SK-N-SH (cell line): ENCODE measurements around the gene PAX2. TPM values are rescaled to one million over a fixed set of nuclear protein-coding genes. Genes with fewer than 3 reads are reported as not detected.

Source experiments
- CTCF ChIA-PET: fragments of 300-600, 350-600 bp; formaldehyde crosslinking; extraction: SDS; loops from one replicate; lab custom pipeline; 2021; lab: Yijun Ruan, JAX
- POLR2A ChIA-PET: fragments of 350-600 bp; sonication (Branson Sonifier 250); formaldehyde crosslinking; extraction: SDS; loops from one replicate; lab custom pipeline; 2020; ENCODE audit warnings: antibody characterized with exemption, inconsistent platforms; lab: Yijun Ruan, JAX
- DNase-seq: peaks from one replicate; pipeline ENCODE4 v3.0.0; 2012
- H2AFZ ChIP-seq: fragments of 200-600 bp; sonication (generic); 2 replicates; pipeline ENCODE4 v1.8.1; 2016; ENCODE audit warnings: antibody characterized with exemption, mild to moderate bottlenecking, low read depth
- H3F3A ChIP-seq: fragments of 200-600 bp; sonication (generic); replicated peaks from 2 replicates; pipeline ENCODE3; 2016; ENCODE audit warnings: antibody characterized with exemption, mild to moderate bottlenecking; ENCODE audit not compliant: insufficient read depth
- H3K27ac ChIP-seq, 2 experiments: fragments of 200-500 bp in 1 of 2; fragments of 200-600 bp in 1 of 2; sonication (Bioruptor generic) in 1 of 2; sonication (generic), shearing (Covaris generic) in 1 of 2; 2 replicates each; pipeline versions ENCODE4 v1.5.1 to v1.6.1; 2014 to 2016; ENCODE audit warnings: low read depth in 2 of 2, inconsistent platforms in 1 of 2, low read length in 1 of 2, mild to moderate bottlenecking in 1 of 2, mixed read lengths in 1 of 2
- H3K27me3 ChIP-seq: fragments of 200-600 bp; sonication (generic), shearing (Covaris generic); 2 replicates; pipeline ENCODE4 v1.6.1; 2016; ENCODE audit warnings: mixed run types; ENCODE audit not compliant: insufficient read depth
- H3K36me3 ChIP-seq, 2 experiments: fragments of 200-500 bp in 1 of 2; fragments of 200-600 bp in 1 of 2; sonication (Bioruptor generic) in 1 of 2; sonication (generic) in 1 of 2; replicated peaks in 1 of 2; 2 replicates each; pipeline versions ENCODE3 to v1.5.1; 2014 to 2016; ENCODE audit warnings: low read length in 1 of 2, mild to moderate bottlenecking in 1 of 2; ENCODE audit not compliant: insufficient read depth in 2 of 2, control insufficient read depth in 1 of 2
- H3K4me1 ChIP-seq, 2 experiments: fragments of 200-500 bp in 1 of 2; fragments of 200-600 bp in 1 of 2; sonication (Bioruptor generic) in 1 of 2; sonication (generic), shearing (Covaris generic) in 1 of 2; 2 replicates each; pipeline versions ENCODE4 v1.5.1 to v1.6.1; 2014 to 2016; ENCODE audit warnings: low read depth in 1 of 2, low read length in 1 of 2, mixed run types in 1 of 2; ENCODE audit not compliant: insufficient read depth in 2 of 2, control insufficient read depth in 1 of 2
- H3K4me2 ChIP-seq: fragments of 200-600 bp; sonication (generic), shearing (Covaris generic); 2 replicates; pipeline ENCODE4 v1.6.1; 2017; ENCODE audit warnings: mixed run types
- H3K4me3 ChIP-seq, 2 experiments: fragments of 200-500 bp in 1 of 2; fragments of 200-600 bp in 1 of 2; sonication (Bioruptor generic) in 1 of 2; sonication (generic), shearing (Covaris generic) in 1 of 2; 2 replicates each; pipeline versions ENCODE4 v1.5.1 to v1.8.1; 2014 to 2016; ENCODE audit warnings: low read depth in 2 of 2, inconsistent platforms in 1 of 2, low read length in 1 of 2, mild to moderate bottlenecking in 1 of 2, mixed read lengths in 1 of 2, moderate library complexity in 1 of 2
- H3K79me2 ChIP-seq: fragments of 200-600 bp; sonication (generic); 2 replicates; pipeline ENCODE4 v1.8.1; 2017; ENCODE audit warnings: mild to moderate bottlenecking; ENCODE audit not compliant: insufficient read depth
- H3K9ac ChIP-seq: fragments of 200-600 bp; sonication (generic); 2 replicates; pipeline ENCODE4 v1.6.1; 2017; ENCODE audit warnings: mixed run types
- H3K9me2 ChIP-seq: fragments of 200-600 bp; sonication (generic); 2 replicates; pipeline ENCODE4 v1.6.1; 2017; ENCODE audit warnings: mixed run types
- H3K9me3 ChIP-seq: fragments of 200-600 bp; sonication (generic); 2 replicates; pipeline ENCODE4 v1.6.1; 2017; ENCODE audit warnings: mixed run types, mild to moderate bottlenecking, moderate library complexity
- H4K20me1 ChIP-seq: fragments of 200-600 bp; sonication (generic); 2 replicates; pipeline ENCODE4 v1.6.1; 2017; ENCODE audit warnings: mild to moderate bottlenecking, mixed run types; ENCODE audit not compliant: insufficient read depth
- EZH2phosphoT487 ChIP-seq: fragments of 200-600 bp; sonication (generic); IDR thresholded peaks from 2 replicates; pipeline ENCODE4 v1.6.1; 2017; ENCODE audit warnings: low read depth, mixed run types, mild to moderate bottlenecking, antibody characterized with exemption, moderate library complexity, borderline replicate concordance
- FOXJ3 ChIP-seq: sonication (generic); formaldehyde crosslinking; IDR thresholded peaks from 2 replicates; pipeline ENCODE4 v1.5.1; 2020; ENCODE audit warnings: mild to moderate bottlenecking, missing genetic modification reagents
- GABPA ChIP-seq: IDR thresholded peaks from 2 replicates; pipeline ENCODE4 v1.4.0; 2012; ENCODE audit warnings: low read depth, mild to moderate bottlenecking
- GATA2 ChIP-seq: sonication (generic); formaldehyde crosslinking; IDR thresholded peaks from 2 replicates; pipeline ENCODE4 v1.5.0; 2020; ENCODE audit warnings: mild to moderate bottlenecking, missing genetic modification reagents
- MEF2A ChIP-seq: IDR thresholded peaks from 2 replicates; pipeline ENCODE4 v1.4.0; 2012; ENCODE audit warnings: low read depth, borderline replicate concordance
- MXI1 ChIP-seq: IDR thresholded peaks from 2 replicates; pipeline ENCODE4 v1.6.1; 2012; ENCODE audit warnings: mild to moderate bottlenecking, low read depth, low read length, improper control_type of control experiment
- NFIC ChIP-seq: IDR thresholded peaks from 2 replicates; pipeline ENCODE4 v1.4.0; 2012; ENCODE audit warnings: borderline replicate concordance
- NRF1 ChIP-seq: IDR thresholded peaks from 2 replicates; pipeline ENCODE4 v1.6.1; 2012; ENCODE audit warnings: low read depth, mild to moderate bottlenecking, low read length
- RFX5 ChIP-seq: IDR thresholded peaks from 2 replicates; pipeline ENCODE4 v1.6.1; 2012; ENCODE audit warnings: mild to moderate bottlenecking, improper control_type of control experiment, low read length
- SIN3A ChIP-seq: IDR thresholded peaks from 2 replicates; pipeline ENCODE4 v1.6.1; 2012; ENCODE audit warnings: low read depth, mild to moderate bottlenecking, low read length, moderate library complexity, borderline replicate concordance
- SMC3 ChIP-seq: IDR thresholded peaks from 2 replicates; pipeline ENCODE4 v1.6.1; 2012; ENCODE audit warnings: low read depth, low read length, improper control_type of control experiment
- TEAD4 ChIP-seq: IDR thresholded peaks from 2 replicates; pipeline ENCODE4 v1.4.0; 2012; ENCODE audit warnings: mild to moderate bottlenecking, borderline replicate concordance; ENCODE audit not compliant: insufficient read depth
- WGBS: methylation state at CpG from one replicate; pipeline ENCODE4 v1.1.6; 2017; ENCODE audit warnings: low lambda C conversion rate; 5-methylcytosine and 5-hydroxymethylcytosine counted together
- polyA plus RNA-seq, 3 experiments: library from polyadenylated mRNA; depleted of rRNA; stranded (reverse); fragments of >200 nt; gene quantifications; 2 replicates each; pipeline ENCODE4 v1.2.3, GENCODE V29; 2012
- TF ChIP-seq, protein P1 (sequence below): fragments of 150-350 bp; IDR thresholded peaks from 2 replicates; pipeline ENCODE4 v1.6.1; 2017; ENCODE audit warnings: antibody characterized with exemption, low read length, low read depth, borderline replicate concordance
- TF ChIP-seq, protein P2 (sequence below): IDR thresholded peaks from 2 replicates; pipeline ENCODE4 v1.4.0; 2012; ENCODE audit warnings: low read depth
- TF ChIP-seq, protein P3 (sequence below): IDR thresholded peaks from 2 replicates; pipeline ENCODE4; 2012

PAX2 gene
- polyA plus RNA-seq, 1 of the 3 experiments (the other 2 are of a cell fraction), result not detected

DNA sequence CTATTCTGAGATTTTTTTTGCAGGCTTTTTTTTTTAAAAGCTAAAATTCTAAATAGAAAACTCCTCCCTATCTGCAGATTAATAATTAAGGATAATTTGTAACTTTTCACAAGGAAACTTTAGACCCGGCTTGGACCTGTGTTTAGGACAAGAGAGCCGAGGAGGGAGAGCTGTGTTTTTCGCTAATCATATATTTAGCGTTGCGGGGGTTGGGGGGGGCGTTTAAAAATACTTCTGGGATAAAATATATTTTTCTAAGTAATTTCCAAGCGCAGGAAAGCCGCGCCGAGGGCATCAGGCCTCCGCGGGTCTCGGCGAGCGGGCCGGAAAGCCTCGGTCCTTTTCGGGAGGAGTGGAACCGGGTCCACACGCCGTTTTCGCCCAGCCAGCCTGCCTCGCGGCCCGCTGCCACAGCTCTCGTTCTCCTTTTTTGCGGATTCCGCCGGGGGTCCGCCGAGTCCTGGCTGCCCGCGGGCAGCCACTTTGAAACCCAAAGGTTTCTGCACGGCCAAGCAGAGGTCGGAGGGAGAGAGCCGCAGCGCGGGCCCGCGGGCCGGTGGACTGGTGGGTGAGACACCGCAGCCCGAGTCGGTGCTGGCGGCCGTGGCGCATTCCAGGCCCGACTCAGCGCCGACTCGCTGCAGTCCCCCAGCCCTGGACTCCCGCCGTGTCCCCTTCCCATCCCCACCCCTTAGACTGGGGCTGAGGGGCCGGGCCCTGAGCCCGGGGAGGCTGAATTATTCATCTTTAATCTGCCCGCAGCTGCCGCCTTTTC lies 2.3 kb downstream of the PAX2 start:
- WGBS, result 14% methylated on average over 21 of the region's 57 CpGs
- Histone ChIP-seq H3K9me3 (no peaks in the 10 kb centered on the region), H3K79me2 (no peaks in the 10 kb centered on the region), H3K4me1 (peaks cover 0 to 18% of the 10 kb centered on the region in 2 experiments; a peak in 1 of 4 replicates), H3K27ac (no peak overlapping the region), H3K9ac (no peak overlapping the region), H3K4me3 (peak overlapping the region in 1 of 2 experiments; percentile 12; a peak in 1 of 4 replicates), H2AFZ (no peak overlapping the region), H3K27me3 (peaks cover 98% of the 10 kb centered on the region), H4K20me1 (0 out of 2 replicates have a peak, but pooled peaks cover 6% of the 10 kb centered on the region), H3K9me2 (no peaks in the 10 kb centered on the region), H3K36me3 (no peaks in the 10 kb centered on the region)
- ChIA-PET CTCF (interaction anchor here (0.6 to 3.8 kb wide), 19 partner anchors 11 to 229 kb away, joined by 3 to 22 read pairs (median 3); no protein-coding TSS in a partner anchor), POLR2A (interaction anchor here (0.7 kb wide), 1 partner anchor 152 kb away, joined by 3 read pairs; no protein-coding TSS in a partner anchor)
- peak; percentile 71 for DNase-seq
- TF ChIP-seq SMC3 (no peak), TEAD4 (no peak), EZH2phosphoT487 (no peak; the same call in 1 of the 2 replicates)
- TF ChIP-seq, all 33 proteins: peak for 0
- Histone ChIP-seq H3F3A (no peaks in the 10 kb centered on the region), H3K4me2 (no peak overlapping the region; the same call in 1 of the 2 replicates)

DNA sequence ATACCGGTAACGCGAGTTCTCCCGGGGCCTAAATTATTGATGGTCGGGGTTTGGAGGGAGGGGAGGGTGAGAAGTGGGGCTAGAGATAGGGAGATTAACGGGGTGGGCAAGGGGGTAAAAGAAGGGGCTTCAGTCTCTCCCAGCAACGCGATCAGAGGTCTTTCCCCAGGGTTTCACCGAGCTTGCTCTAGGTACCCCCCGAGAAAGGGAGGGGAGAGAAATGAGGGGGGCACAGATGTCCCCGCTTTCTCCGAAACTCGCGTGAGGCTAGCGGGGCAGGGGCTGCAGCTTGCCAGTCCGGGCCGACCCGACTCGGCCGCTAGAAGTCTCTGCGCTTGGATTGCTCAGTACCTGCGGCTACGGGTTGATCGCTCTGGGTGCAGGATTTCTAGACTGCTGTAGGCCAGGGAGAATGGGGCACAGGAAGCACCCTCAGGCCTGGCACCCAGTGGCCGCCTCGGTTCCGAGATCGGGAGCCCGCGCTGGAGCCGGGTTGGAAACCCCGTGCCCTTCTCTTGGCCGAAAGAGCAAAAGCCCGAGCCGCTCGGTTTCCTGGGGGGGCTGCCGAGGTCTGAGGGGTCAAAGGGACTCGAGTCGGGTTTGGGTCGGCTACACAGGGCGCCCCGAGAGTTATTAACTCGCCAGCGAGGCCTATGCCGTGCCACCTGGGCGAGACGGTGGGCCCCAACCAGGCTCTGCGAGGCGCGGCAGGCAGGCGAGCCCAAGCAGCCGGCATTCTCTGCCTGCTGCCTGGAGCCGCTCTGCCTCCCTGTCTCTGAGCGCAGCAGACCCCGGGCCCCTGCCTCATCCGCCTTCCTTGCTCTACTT lies 3.1 kb downstream of the PAX2 start:
- Histone ChIP-seq H3K9me2 (no peaks in the 10 kb centered on the region), H3K4me2 (no peak overlapping the region; the same call in 1 of the 2 replicates), H3K27ac (no peak overlapping the region), H3F3A (no peaks in the 10 kb centered on the region), H3K27me3 (peaks cover 98% of the 10 kb centered on the region), H3K79me2 (no peaks in the 10 kb centered on the region), H3K36me3 (no peaks in the 10 kb centered on the region), H2AFZ (no peak overlapping the region), H3K4me1 (peaks cover 0 to 18% of the 10 kb centered on the region in 2 experiments; a peak in 1 of 4 replicates), H3K9me3 (no peaks in the 10 kb centered on the region), H3K4me3 (peak overlapping the region in 1 of 2 experiments; percentile 12; a peak in 1 of 4 replicates), H4K20me1 (0 out of 2 replicates have a peak, but pooled peaks cover 6% of the 10 kb centered on the region), H3K9ac (no peak overlapping the region)
- ChIA-PET CTCF (interaction anchor here (0.6 to 3.8 kb wide), 9 partner anchors 8 to 186 kb away, joined by 3 to 22 read pairs (median 5); no protein-coding TSS in a partner anchor), POLR2A (no interaction called here)
- DNase-seq, result peak; percentile 61
- 10% methylated on average over 32 of the region's 56 CpGs for WGBS
- TF ChIP-seq, protein P1, sequence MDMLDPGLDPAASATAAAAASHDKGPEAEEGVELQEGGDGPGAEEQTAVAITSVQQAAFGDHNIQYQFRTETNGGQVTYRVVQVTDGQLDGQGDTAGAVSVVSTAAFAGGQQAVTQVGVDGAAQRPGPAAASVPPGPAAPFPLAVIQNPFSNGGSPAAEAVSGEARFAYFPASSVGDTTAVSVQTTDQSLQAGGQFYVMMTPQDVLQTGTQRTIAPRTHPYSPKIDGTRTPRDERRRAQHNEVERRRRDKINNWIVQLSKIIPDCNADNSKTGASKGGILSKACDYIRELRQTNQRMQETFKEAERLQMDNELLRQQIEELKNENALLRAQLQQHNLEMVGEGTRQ, result no peak
- TF ChIP-seq RFX5, result no peak
- TF ChIP-seq EZH2phosphoT487, result 0 out of 2 replicates have a peak, but pooled peaks have one; percentile 31

DNA sequence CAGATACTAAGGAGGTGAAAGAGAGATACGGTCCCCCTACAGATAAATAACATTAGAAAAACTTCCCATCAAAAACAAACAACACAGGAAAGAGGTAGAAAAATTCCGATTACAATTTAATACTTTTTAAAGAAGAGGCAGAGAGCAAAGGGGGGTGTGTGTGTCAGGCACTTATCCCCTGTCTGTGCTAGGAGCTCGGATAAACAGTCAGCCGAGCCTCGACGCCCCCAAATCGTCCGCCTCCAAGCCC lies 3.6 kb downstream of the PAX2 start:
- H3K9ac ChIP-seq, result no peak overlapping the region
- no peak overlapping the region for H3K27ac ChIP-seq
- DNase-seq, result no peak
- H3K4me1 ChIP-seq, result peaks cover 0 to 15% of the 10 kb centered on the region in 2 experiments; a peak in 1 of 4 replicates
- 28% methylated on average over 8 of the region's 8 CpGs for WGBS
- no peaks in the 10 kb centered on the region for H3K9me2 ChIP-seq
- peaks cover 98% of the 10 kb centered on the region for H3K27me3 ChIP-seq
- H3F3A ChIP-seq, result no peaks in the 10 kb centered on the region
- no peak overlapping the region for H3K4me3 ChIP-seq
- H3K36me3 ChIP-seq, result no peaks in the 10 kb centered on the region
- ChIA-PET POLR2A (no interaction called here), CTCF (interaction anchor here (0.9 to 3.8 kb wide), 6 partner anchors 8 to 187 kb away, joined by 3 to 22 read pairs (median 4); no protein-coding TSS in a partner anchor)
- no peaks in the 10 kb centered on the region for H3K9me3 ChIP-seq
- no peak overlapping the region for H2AFZ ChIP-seq
- H3K4me2 ChIP-seq, result no peak overlapping the region
- 0 out of 2 replicates have a peak, but pooled peaks cover 6% of the 10 kb centered on the region for H4K20me1 ChIP-seq
- H3K79me2 ChIP-seq, result no peaks in the 10 kb centered on the region
- TF ChIP-seq, protein P2, sequence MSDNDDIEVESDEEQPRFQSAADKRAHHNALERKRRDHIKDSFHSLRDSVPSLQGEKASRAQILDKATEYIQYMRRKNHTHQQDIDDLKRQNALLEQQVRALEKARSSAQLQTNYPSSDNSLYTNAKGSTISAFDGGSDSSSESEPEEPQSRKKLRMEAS, result no peak
- TF ChIP-seq GABPA (no peak), MEF2A (no peak), EZH2phosphoT487 (no peak; the same call in 1 of the 2 replicates), NRF1 (no peak), SMC3 (no peak), NFIC (no peak), FOXJ3 (CRISPR knock-in tag) (no peak), GATA2 (no peak), SIN3A (no peak), MXI1 (no peak)
- TF ChIP-seq, protein P3, sequence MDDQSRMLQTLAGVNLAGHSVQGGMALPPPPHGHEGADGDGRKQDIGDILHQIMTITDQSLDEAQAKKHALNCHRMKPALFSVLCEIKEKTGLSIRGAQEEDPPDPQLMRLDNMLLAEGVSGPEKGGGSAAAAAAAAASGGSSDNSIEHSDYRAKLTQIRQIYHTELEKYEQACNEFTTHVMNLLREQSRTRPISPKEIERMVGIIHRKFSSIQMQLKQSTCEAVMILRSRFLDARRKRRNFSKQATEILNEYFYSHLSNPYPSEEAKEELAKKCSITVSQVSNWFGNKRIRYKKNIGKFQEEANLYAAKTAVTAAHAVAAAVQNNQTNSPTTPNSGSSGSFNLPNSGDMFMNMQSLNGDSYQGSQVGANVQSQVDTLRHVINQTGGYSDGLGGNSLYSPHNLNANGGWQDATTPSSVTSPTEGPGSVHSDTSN, result no peak
